Endodermal cell (in vitro differentiated cells): ENCODE data around the gene SYT1. TPM values are rescaled to one million over a fixed set of nuclear protein-coding genes. Genes with fewer than 3 reads are reported as not detected.

ENCODE experiments used
- DNase-seq: peaks from one replicate; pipeline ENCODE4 v3.0.0-alpha.2; 2017
- H3K27ac ChIP-seq: 2 replicates; pipeline ENCODE4 v1.5.1; 2013; ENCODE audit warnings: mild to moderate bottlenecking, low read depth, low read length, moderate library complexity
- H3K27me3 ChIP-seq: 2 replicates; pipeline ENCODE4 v1.6.1; 2013; ENCODE audit warnings: mild to moderate bottlenecking, low read length, moderate library complexity; ENCODE audit not compliant: insufficient read depth, control insufficient read depth, poor library complexity, severe bottlenecking
- H3K36me3 ChIP-seq: 2 replicates; pipeline ENCODE4 v1.7.0; 2013; ENCODE audit warnings: mild to moderate bottlenecking, low read length, moderate library complexity; ENCODE audit not compliant: control insufficient read depth, insufficient read depth
- H3K4me1 ChIP-seq: one replicate; pipeline ENCODE4 v1.7.0; 2013; ENCODE audit warnings: low read length; ENCODE audit not compliant: control insufficient read depth, insufficient read depth
- H3K4me3 ChIP-seq: 2 replicates; pipeline ENCODE4 v1.5.1; 2013; ENCODE audit warnings: mild to moderate bottlenecking, low read length, moderate library complexity
- H3K9ac ChIP-seq: 2 replicates; pipeline ENCODE4 v1.6.1; 2013; ENCODE audit warnings: mild to moderate bottlenecking, low read length, moderate library complexity; ENCODE audit not compliant: poor library complexity, severe bottlenecking; ENCODE audit errors: extremely low read depth
- H3K9me3 ChIP-seq: 2 replicates; pipeline ENCODE4 v1.6.1; 2013; ENCODE audit warnings: mild to moderate bottlenecking, low read length, moderate library complexity; ENCODE audit not compliant: control insufficient read depth
- H3K27ac Mint-ChIP-seq: 2 replicates; pipeline ENCODE4 v1.8.0; 2020; ENCODE audit warnings: mixed read lengths
- H3K27me3 Mint-ChIP-seq: 2 replicates; pipeline ENCODE4 v1.8.0; 2021; ENCODE audit warnings: mild to moderate bottlenecking, mixed read lengths; ENCODE audit not compliant: insufficient read depth
- H3K36me3 Mint-ChIP-seq: 2 replicates; pipeline ENCODE4 v1.8.0; 2020; ENCODE audit warnings: low read depth, mixed read lengths
- H3K4me1 Mint-ChIP-seq: 2 replicates; pipeline ENCODE4 v1.8.0; 2020; ENCODE audit warnings: mixed read lengths
- H3K4me3 Mint-ChIP-seq: 2 replicates; pipeline ENCODE4 v1.8.0; 2020; ENCODE audit warnings: mild to moderate bottlenecking, moderate library complexity, mixed read lengths
- H3K9me3 Mint-ChIP-seq: 2 replicates; pipeline ENCODE4 v1.8.0; 2020; ENCODE audit warnings: mild to moderate bottlenecking, mixed read lengths
- WGBS, 2 experiments: methylation state at CpG; one replicate each; pipeline versions ENCODE4 v1.1.5 to v1.1.7; 2013; ENCODE audit warnings: missing lambda C conversion rate in 2 of 2, mixed read lengths in 1 of 2; ENCODE audit not compliant: insufficient coverage in 1 of 2, insufficient read length in 1 of 2; 5-methylcytosine and 5-hydroxymethylcytosine counted together
- total RNA-seq, 2 donors: library from RNA; stranded (reverse); fragmentation: NEBNext Ultra II Directional in 1 of 2; extraction: Animal tissue kit (Norgen Biotek cat#: 25700) in 1 of 2; gene quantifications; 2 replicates in 1 of 2; 3 replicates in 1 of 2; pipeline ENCODE4 v1.2.1, GENCODE V29; 2021
- TF ChIP-seq, protein P1 (sequence below): fragments of 200-600 bp; sonication (generic); conservative IDR thresholded peaks from 2 replicates; pipeline ENCODE4 v1.5.0; 2021; ENCODE audit warnings: antibody characterized with exemption, mild to moderate bottlenecking

The SYT1 gene
- total RNA-seq, 2 donors from 2014 or later: 6.8 to 10.7 TPM

DNA sequence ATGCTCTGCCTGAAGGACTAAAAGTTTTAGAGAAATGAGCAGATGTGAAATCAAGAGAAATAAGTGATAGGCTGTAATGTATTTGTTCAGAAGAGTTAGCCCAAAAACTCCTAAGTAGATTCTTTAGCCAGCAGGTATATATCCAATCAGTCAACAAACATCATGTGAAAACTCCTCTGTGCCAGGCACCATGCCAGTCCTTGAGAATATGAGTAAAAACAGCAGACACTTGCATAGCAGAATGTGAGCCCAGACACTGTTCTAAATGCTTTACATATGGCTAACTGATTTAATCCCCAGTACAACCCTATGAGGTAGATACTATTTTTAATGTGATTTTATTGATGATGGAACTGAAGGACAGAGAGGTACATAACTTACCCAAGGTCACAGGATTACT, 496.4 kb downstream of the SYT1 start:
- Mint-ChIP-seq H3K36me3 (no peaks in the 10 kb centered on the region), H3K27ac (no peak overlapping the region), H3K9me3 (no peaks in the 10 kb centered on the region), H3K27me3 (no peaks in the 10 kb centered on the region), H3K4me3 (no peak overlapping the region), H3K4me1 (peaks cover 2% of the 10 kb centered on the region)
- TF ChIP-seq, protein P1, sequence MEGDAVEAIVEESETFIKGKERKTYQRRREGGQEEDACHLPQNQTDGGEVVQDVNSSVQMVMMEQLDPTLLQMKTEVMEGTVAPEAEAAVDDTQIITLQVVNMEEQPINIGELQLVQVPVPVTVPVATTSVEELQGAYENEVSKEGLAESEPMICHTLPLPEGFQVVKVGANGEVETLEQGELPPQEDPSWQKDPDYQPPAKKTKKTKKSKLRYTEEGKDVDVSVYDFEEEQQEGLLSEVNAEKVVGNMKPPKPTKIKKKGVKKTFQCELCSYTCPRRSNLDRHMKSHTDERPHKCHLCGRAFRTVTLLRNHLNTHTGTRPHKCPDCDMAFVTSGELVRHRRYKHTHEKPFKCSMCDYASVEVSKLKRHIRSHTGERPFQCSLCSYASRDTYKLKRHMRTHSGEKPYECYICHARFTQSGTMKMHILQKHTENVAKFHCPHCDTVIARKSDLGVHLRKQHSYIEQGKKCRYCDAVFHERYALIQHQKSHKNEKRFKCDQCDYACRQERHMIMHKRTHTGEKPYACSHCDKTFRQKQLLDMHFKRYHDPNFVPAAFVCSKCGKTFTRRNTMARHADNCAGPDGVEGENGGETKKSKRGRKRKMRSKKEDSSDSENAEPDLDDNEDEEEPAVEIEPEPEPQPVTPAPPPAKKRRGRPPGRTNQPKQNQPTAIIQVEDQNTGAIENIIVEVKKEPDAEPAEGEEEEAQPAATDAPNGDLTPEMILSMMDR: no peak
- no peaks in the 10 kb centered on the region for H3K36me3 ChIP-seq
- H3K9ac ChIP-seq: no peak overlapping the region
- no peaks in the 10 kb centered on the region for H3K4me1 ChIP-seq
- no peaks in the 10 kb centered on the region for H3K27me3 ChIP-seq
- no peaks in the 10 kb centered on the region for H3K9me3 ChIP-seq
- no peak overlapping the region for H3K27ac ChIP-seq
- DNase-seq: no peak
- H3K4me3 ChIP-seq: no peak overlapping the region

GRCh38 chr12:79364197-79364596, 499.6 kb downstream of the SYT1 start:
- H3K27ac Mint-ChIP-seq: no peak overlapping the region
- no peak overlapping the region for H3K4me3 Mint-ChIP-seq
- WGBS, 2 experiments: 97% methylated on average over 4 of the region's 4 CpGs; no CpG with 5 or more reads in 1 of the 2 experiments

GRCh38 chr12:79366374-79366773, 501.8 kb downstream of the SYT1 start:
- no peak overlapping the region for H3K4me3 ChIP-seq
- no peaks in the 10 kb centered on the region for H3K27me3 ChIP-seq
- Mint-ChIP-seq H3K9me3 (no peaks in the 10 kb centered on the region), H3K4me1 (peaks cover 8% of the 10 kb centered on the region), H3K27ac (no peak overlapping the region), H3K36me3 (no peaks in the 10 kb centered on the region), H3K27me3 (no peaks in the 10 kb centered on the region), H3K4me3 (no peak overlapping the region)
- H3K4me1 ChIP-seq: no peaks in the 10 kb centered on the region
- H3K36me3 ChIP-seq: no peaks in the 10 kb centered on the region
- TF ChIP-seq, protein P1: no peak
- no peak overlapping the region for H3K9ac ChIP-seq
- WGBS, 2 experiments: 93% methylated on average over 2 of the region's 2 CpGs; no CpG with 5 or more reads in 1 of the 2 experiments
- H3K9me3 ChIP-seq: no peaks in the 10 kb centered on the region
- DNase-seq: peak; percentile 60
- no peak overlapping the region for H3K27ac ChIP-seq

More at GRCh38 chr12:79364197-79364596, 499.6 kb downstream of the SYT1 start:
- Histone ChIP-seq H3K27me3 (no peaks in the 10 kb centered on the region), H3K27ac (no peak overlapping the region), H3K36me3 (no peaks in the 10 kb centered on the region), H3K4me3 (no peak overlapping the region), H3K9ac (no peak overlapping the region), H3K9me3 (no peaks in the 10 kb centered on the region), H3K4me1 (no peaks in the 10 kb centered on the region)
- no peaks in the 10 kb centered on the region for H3K9me3 Mint-ChIP-seq
- peaks cover 3% of the 10 kb centered on the region for H3K4me1 Mint-ChIP-seq
- no peaks in the 10 kb centered on the region for H3K27me3 Mint-ChIP-seq
- DNase-seq: no peak
- H3K36me3 Mint-ChIP-seq: no peaks in the 10 kb centered on the region
- TF ChIP-seq, protein P1: no peak
